Measurements from ENCODE around the gene FCAR.
"Not testable (repeated sequence)": the region's sequence is repeated elsewhere in the genome, so short reads cannot be mapped to it uniquely, and the experiment has no call there.

Gene FCAR

GRCh38 chr19:54873990-54874389 is at the start of gene FCAR:
TSS of gene FCAR (plus strand) at chr19:54874235. CDS start at chr19:54874290, 55 bp downstream.
- Histone ChIP-seq H3K36me3 (ENCODE audit: control insufficient read depth, insufficient read depth, low read length) (no peaks in the 10 kb centered on the region), H3K4me3 (replicated peaks; ENCODE audit: low read depth, low read length) (no peak within 1 kb of the TSS), H3K27me3 (replicated peaks; ENCODE audit: control insufficient read depth, insufficient read depth, low read length) (no peaks in the 10 kb centered on the region; the same call in 1 of the 2 replicates)
- no peak for DNase-seq (ENCODE audit: extremely low read depth, insufficient read length)
- TF ChIP-seq, protein P1, sequence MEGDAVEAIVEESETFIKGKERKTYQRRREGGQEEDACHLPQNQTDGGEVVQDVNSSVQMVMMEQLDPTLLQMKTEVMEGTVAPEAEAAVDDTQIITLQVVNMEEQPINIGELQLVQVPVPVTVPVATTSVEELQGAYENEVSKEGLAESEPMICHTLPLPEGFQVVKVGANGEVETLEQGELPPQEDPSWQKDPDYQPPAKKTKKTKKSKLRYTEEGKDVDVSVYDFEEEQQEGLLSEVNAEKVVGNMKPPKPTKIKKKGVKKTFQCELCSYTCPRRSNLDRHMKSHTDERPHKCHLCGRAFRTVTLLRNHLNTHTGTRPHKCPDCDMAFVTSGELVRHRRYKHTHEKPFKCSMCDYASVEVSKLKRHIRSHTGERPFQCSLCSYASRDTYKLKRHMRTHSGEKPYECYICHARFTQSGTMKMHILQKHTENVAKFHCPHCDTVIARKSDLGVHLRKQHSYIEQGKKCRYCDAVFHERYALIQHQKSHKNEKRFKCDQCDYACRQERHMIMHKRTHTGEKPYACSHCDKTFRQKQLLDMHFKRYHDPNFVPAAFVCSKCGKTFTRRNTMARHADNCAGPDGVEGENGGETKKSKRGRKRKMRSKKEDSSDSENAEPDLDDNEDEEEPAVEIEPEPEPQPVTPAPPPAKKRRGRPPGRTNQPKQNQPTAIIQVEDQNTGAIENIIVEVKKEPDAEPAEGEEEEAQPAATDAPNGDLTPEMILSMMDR (IDR thresholded peaks at IDR 0.05; ENCODE audit: insufficient read depth, low read length, poor library complexity, severe bottlenecking) = no peak

DNA sequence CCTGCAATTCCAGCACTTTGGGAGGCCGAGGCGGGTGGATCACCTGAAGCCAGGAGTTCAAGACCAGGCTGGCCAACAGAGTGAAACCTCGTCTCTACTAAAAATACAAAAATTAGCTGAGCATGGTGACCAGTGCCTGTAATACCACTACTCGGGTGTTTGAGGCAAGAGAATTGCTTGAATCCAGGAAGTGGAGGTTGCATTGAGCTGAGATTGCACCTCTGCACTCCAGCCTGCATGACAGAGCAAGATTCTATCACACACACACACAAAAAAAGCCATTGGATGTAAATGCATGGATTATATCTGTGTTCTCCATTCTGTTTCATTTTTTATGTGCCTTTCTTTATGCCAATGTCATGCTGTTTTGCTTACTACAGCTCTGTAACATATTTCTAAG is 49.6 kb upstream of the FCAR start:
- not testable (repeated sequence) for DNase-seq (ENCODE audit: extremely low read depth, insufficient read length)

GRCh38 chr19:54825326-54825725 is 48.7 kb upstream of the FCAR start:
- DNase-seq (ENCODE audit: extremely low read depth, insufficient read length); H3K36me3 ChIP-seq (ENCODE audit: control insufficient read depth, insufficient read depth, low read length); H3K27me3 ChIP-seq (replicated peaks; ENCODE audit: control insufficient read depth, insufficient read depth, low read length); H3K4me3 ChIP-seq (replicated peaks; ENCODE audit: low read depth, low read length): not testable (repeated sequence)

More for the DNA sequence above, 49.6 kb upstream of the FCAR start:
- not testable (repeated sequence) for H3K27me3 ChIP-seq (replicated peaks; ENCODE audit: control insufficient read depth, insufficient read depth, low read length); H3K36me3 ChIP-seq (ENCODE audit: control insufficient read depth, insufficient read depth, low read length); H3K4me3 ChIP-seq (replicated peaks; ENCODE audit: low read depth, low read length)

DNA sequence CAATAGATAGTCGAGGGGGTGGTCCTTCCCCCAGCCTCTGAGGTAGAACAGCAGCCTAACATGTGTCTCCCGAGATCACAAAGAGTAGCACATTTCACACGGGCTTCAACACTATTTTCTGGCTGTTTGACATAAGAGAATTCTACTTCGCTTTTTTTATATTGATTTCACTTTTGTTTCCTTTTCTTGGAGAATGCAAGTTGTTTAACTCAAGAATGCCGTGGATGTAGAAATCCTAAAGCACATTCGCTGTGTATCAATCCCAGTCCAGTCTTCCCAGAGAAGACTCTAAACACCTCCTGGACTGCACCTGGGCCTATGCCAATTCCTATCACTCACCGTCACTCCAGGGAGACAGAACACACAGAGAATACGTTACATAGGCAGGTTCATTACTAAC is 46.0 kb upstream of the FCAR start:
- H3K27me3 ChIP-seq (replicated peaks; ENCODE audit: control insufficient read depth, insufficient read depth, low read length); DNase-seq (ENCODE audit: extremely low read depth, insufficient read length): not testable (repeated sequence)

DNA sequence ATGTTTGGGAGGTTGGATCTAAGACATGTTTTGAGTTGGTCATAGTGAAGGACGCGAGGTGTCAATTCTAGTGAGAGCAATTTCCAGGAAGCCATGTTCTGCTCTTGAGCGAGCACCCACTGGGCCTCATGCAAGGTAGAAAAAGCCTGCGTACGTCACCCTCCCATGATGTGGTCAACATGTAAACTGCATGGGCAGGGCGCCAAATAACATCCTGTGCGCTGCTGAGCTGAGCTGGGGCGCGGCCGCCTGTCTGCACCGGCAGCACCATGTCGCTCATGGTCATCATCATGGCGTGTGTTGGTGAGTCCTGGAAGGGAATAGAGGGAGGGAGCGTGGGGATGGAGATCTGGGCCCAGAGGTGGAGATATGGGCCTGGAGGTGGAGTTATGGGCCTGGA is 41.5 kb upstream of the FCAR start, which contains the start of gene KIR2DS4:
TSS of gene KIR2DS4 (plus strand) at position 181 of the 400 bp plus-strand sequence.
- DNase-seq (ENCODE audit: extremely low read depth, insufficient read length); H3K4me3 ChIP-seq (replicated peaks; ENCODE audit: low read depth, low read length); H3K36me3 ChIP-seq (ENCODE audit: control insufficient read depth, insufficient read depth, low read length); H3K27me3 ChIP-seq (replicated peaks; ENCODE audit: control insufficient read depth, insufficient read depth, low read length): not testable (repeated sequence)

More for the DNA sequence above, 46.0 kb upstream of the FCAR start:
- not testable (repeated sequence) for H3K36me3 ChIP-seq (ENCODE audit: control insufficient read depth, insufficient read depth, low read length); H3K4me3 ChIP-seq (replicated peaks; ENCODE audit: low read depth, low read length)

GRCh38 chr19:54835126-54835525 is 38.9 kb upstream of the FCAR start:
- not testable (repeated sequence) for H3K36me3 ChIP-seq (ENCODE audit: control insufficient read depth, insufficient read depth, low read length); DNase-seq (ENCODE audit: extremely low read depth, insufficient read length); H3K4me3 ChIP-seq (replicated peaks; ENCODE audit: low read depth, low read length); H3K27me3 ChIP-seq (replicated peaks; ENCODE audit: control insufficient read depth, insufficient read depth, low read length)

DNA sequence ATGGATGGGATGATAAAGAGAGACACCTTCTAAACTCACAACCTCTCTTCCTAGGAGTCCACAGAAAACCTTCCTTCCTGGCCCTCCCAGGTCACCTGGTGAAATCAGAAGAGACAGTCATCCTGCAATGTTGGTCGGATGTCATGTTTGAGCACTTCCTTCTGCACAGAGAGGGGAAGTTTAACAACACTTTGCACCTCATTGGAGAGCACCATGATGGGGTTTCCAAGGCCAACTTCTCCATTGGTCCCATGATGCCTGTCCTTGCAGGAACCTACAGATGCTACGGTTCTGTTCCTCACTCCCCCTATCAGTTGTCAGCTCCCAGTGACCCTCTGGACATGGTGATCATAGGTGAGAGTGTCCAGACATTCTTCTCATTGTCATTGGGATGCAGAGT is 36.5 kb upstream of the FCAR start:
- H3K36me3 ChIP-seq (ENCODE audit: control insufficient read depth, insufficient read depth, low read length); H3K27me3 ChIP-seq (replicated peaks; ENCODE audit: control insufficient read depth, insufficient read depth, low read length); H3K4me3 ChIP-seq (replicated peaks; ENCODE audit: low read depth, low read length); DNase-seq (ENCODE audit: extremely low read depth, insufficient read length): not testable (repeated sequence)

- H3K36me3 ChIP-seq (ENCODE audit: control insufficient read depth, insufficient read depth, low read length); H3K27me3 ChIP-seq (replicated peaks; ENCODE audit: control insufficient read depth, insufficient read depth, low read length); H3K4me3 ChIP-seq (replicated peaks; ENCODE audit: low read depth, low read length); DNase-seq (ENCODE audit: extremely low read depth, insufficient read length): not testable (repeated sequence)
These were observed 30.9 kb upstream of the FCAR start for GRCh38 chr19:54843171-54843570.

- not testable (repeated sequence) for H3K27me3 ChIP-seq (replicated peaks; ENCODE audit: control insufficient read depth, insufficient read depth, low read length); H3K36me3 ChIP-seq (ENCODE audit: control insufficient read depth, insufficient read depth, low read length); H3K4me3 ChIP-seq (replicated peaks; ENCODE audit: low read depth, low read length); DNase-seq (ENCODE audit: extremely low read depth, insufficient read length)
These were observed 23.9 kb upstream of the FCAR start, which contains the start of gene KIR3DL2 for GRCh38 chr19:54850061-54850640. TSS of gene KIR3DL2 (plus strand) at chr19:54850443. CDS start at chr19:54850476, 33 bp downstream.

GRCh38 chr19:54850930-54851329 is 23.1 kb upstream of the FCAR start:
- Histone ChIP-seq H3K27me3 (replicated peaks; ENCODE audit: control insufficient read depth, insufficient read depth, low read length) (no peaks in the 10 kb centered on the region), H3K4me3 (replicated peaks; ENCODE audit: low read depth, low read length) (no peak overlapping the region), H3K36me3 (ENCODE audit: control insufficient read depth, insufficient read depth, low read length) (no peaks in the 10 kb centered on the region)
- TF ChIP-seq, protein P1 (IDR thresholded peaks at IDR 0.05; ENCODE audit: insufficient read depth, low read length, poor library complexity, severe bottlenecking) = no peak
- DNase-seq (ENCODE audit: extremely low read depth, insufficient read length) = no peak

All from GM06990 (cell line).